GM23338 (cell line): Measurements from ENCODE around the gene APBB1. TPM values are rescaled to one million over a fixed set of nuclear protein-coding genes. Genes with fewer than 3 reads are reported as not detected.

Source experiments
- ATAC-seq: fragments of 200-7000 bp; cut with Tn5 transposase; 3 replicates; pipeline ENCODE4 v1.9.1; 2020
- DNase-seq: peaks from one replicate; pipeline ENCODE4 v3.0.0-alpha.2; 2015; ENCODE audit warnings: low spot score
- H2AFZ ChIP-seq: fragments of 200-600 bp; sonication (generic); 2 replicates; pipeline ENCODE4 v1.8.0; 2016; ENCODE audit warnings: antibody characterized with exemption, mild to moderate bottlenecking, moderate library complexity
- H3F3A ChIP-seq: fragments of 200-600 bp; sonication (generic); replicated peaks from 2 replicates; pipeline ENCODE4 v1.8.0; 2017; ENCODE audit warnings: antibody characterized with exemption, mixed run types, low read depth
- H3K27ac ChIP-seq: fragments of 200-600 bp; sonication (generic); 2 replicates; pipeline ENCODE4 v1.6.1; 2016; ENCODE audit warnings: low read depth
- H3K27me3 ChIP-seq: fragments of 200-600 bp; sonication (generic); 2 replicates; pipeline ENCODE4 v1.8.0; 2016; ENCODE audit warnings: mild to moderate bottlenecking, mixed run types, moderate library complexity; ENCODE audit not compliant: insufficient read depth
- H3K36me3 ChIP-seq: fragments of 200-600 bp; sonication (generic); 2 replicates; pipeline ENCODE4 v1.8.0; 2016; ENCODE audit warnings: mild to moderate bottlenecking; ENCODE audit not compliant: insufficient read depth
- H3K4me1 ChIP-seq: fragments of 200-600 bp; sonication (generic); 2 replicates; pipeline ENCODE4 v1.8.0; 2016; ENCODE audit warnings: mild to moderate bottlenecking, moderate library complexity; ENCODE audit not compliant: insufficient read depth
- H3K4me2 ChIP-seq: fragments of 200-600 bp; sonication (generic); 2 replicates; pipeline ENCODE4 v1.7.1; 2017; ENCODE audit warnings: mixed run types
- H3K4me3 ChIP-seq: fragments of 200-600 bp; sonication (generic); 2 replicates; pipeline ENCODE4 v1.6.1; 2016; ENCODE audit warnings: mixed run types
- H3K79me2 ChIP-seq: fragments of 200-600 bp; sonication (generic); replicated peaks from 2 replicates; pipeline ENCODE4 v1.8.0; 2017; ENCODE audit warnings: mild to moderate bottlenecking; ENCODE audit not compliant: insufficient read depth
- H3K9me2 ChIP-seq: fragments of 200-600 bp; sonication (generic); 2 replicates; pipeline ENCODE4 v1.8.0; 2017; ENCODE audit not compliant: insufficient read depth
- H4K20me1 ChIP-seq: fragments of 200-600 bp; sonication (generic); replicated peaks from 2 replicates; pipeline ENCODE4 v1.8.0; 2017; ENCODE audit warnings: mild to moderate bottlenecking; ENCODE audit not compliant: insufficient read depth
- H3K27ac Mint-ChIP-seq: 2 replicates; pipeline ENCODE4 v1.8.0; 2020; ENCODE audit warnings: inconsistent platforms, mild to moderate bottlenecking, moderate library complexity, mixed read lengths
- H3K27me3 Mint-ChIP-seq: 3 replicates; pipeline ENCODE4 v1.8.0; 2022; ENCODE audit warnings: low read depth, mild to moderate bottlenecking, moderate library complexity, mixed read lengths, inconsistent platforms; ENCODE audit not compliant: insufficient read depth, poor library complexity
- H3K36me3 Mint-ChIP-seq: 3 replicates; pipeline ENCODE4 v1.8.0; 2021; ENCODE audit warnings: low read depth, mild to moderate bottlenecking, inconsistent platforms, moderate library complexity, mixed read lengths
- H3K4me1 Mint-ChIP-seq: 3 replicates; pipeline ENCODE4 v1.8.0; 2020; ENCODE audit warnings: mild to moderate bottlenecking, inconsistent platforms, mixed read lengths
- H3K4me3 Mint-ChIP-seq: 3 replicates; pipeline ENCODE4 v1.8.0; 2021; ENCODE audit warnings: moderate library complexity, mild to moderate bottlenecking, inconsistent platforms, mixed read lengths
- H3K9me3 Mint-ChIP-seq: 3 replicates; pipeline ENCODE4 v1.8.0; 2020; ENCODE audit warnings: moderate library complexity, mild to moderate bottlenecking, inconsistent platforms, mixed read lengths
- CREB1 ChIP-seq: fragments of 250-450 bp; sonication (Bioruptor Pico); IDR thresholded peaks from 2 replicates; pipeline ENCODE4 v1.5.0; 2020; ENCODE audit warnings: low read depth, mild to moderate bottlenecking, moderate library complexity
- ETS1 ChIP-seq: IDR thresholded peaks from 2 replicates; pipeline ENCODE4 v1.6.1; 2016; ENCODE audit warnings: antibody characterized with exemption
- EZH2phosphoT487 ChIP-seq: fragments of 200-600 bp; sonication (generic); IDR thresholded peaks from one replicate; pipeline ENCODE4 v1.8.1; 2018; ENCODE audit warnings: antibody characterized with exemption; ENCODE audit not compliant: unreplicated experiment
- JUNB ChIP-seq: IDR thresholded peaks from one replicate; pipeline ENCODE4 v1.6.1; 2016; ENCODE audit warnings: antibody characterized with exemption; ENCODE audit not compliant: unreplicated experiment
- POLR2AphosphoS5 ChIP-seq: IDR thresholded peaks from 2 replicates; pipeline ENCODE4 v1.6.1; 2016; ENCODE audit warnings: antibody characterized with exemption, low read depth
- REST ChIP-seq: IDR thresholded peaks from one replicate; pipeline ENCODE4 v1.6.1; 2018; ENCODE audit warnings: antibody characterized with exemption; ENCODE audit not compliant: unreplicated experiment
- STAT1 ChIP-seq: IDR thresholded peaks from one replicate; pipeline ENCODE4 v1.6.1; 2016; ENCODE audit warnings: antibody characterized with exemption; ENCODE audit not compliant: unreplicated experiment
- ZNF114 ChIP-seq: fragments of 250-450 bp; sonication (Bioruptor Pico); IDR thresholded peaks from 2 replicates; pipeline ENCODE4 v1.5.0; 2020; ENCODE audit warnings: mild to moderate bottlenecking, moderate library complexity
- ZNF331 ChIP-seq: fragments of 250-450 bp; sonication (Bioruptor Pico); IDR thresholded peaks from 2 replicates; pipeline ENCODE4 v1.5.0; 2020; ENCODE audit warnings: low read depth, mild to moderate bottlenecking, moderate library complexity
- ZNF462 ChIP-seq: fragments of 250-450 bp; sonication (Bioruptor Pico); IDR thresholded peaks from 2 replicates; pipeline ENCODE4 v1.5.0; 2020; ENCODE audit warnings: mild to moderate bottlenecking, moderate library complexity
- polyA plus RNA-seq: library from polyadenylated mRNA; unstranded; fragments of >200 nt; fragmentation: Nextera tagmentation; extraction: Ambion mirVana; gene quantifications from 2 replicates; pipeline ENCODE4 v1.2.1, GENCODE V29; 2016
- total RNA-seq: library from RNA; depleted of rRNA; stranded (reverse); fragments of >200 nt; shearing (Covaris generic); gene quantifications from 2 replicates; pipeline ENCODE4 v1.2.3, GENCODE V29; 2014

The APBB1 gene
- total and polyA plus RNA-seq, 2 experiments from 2014 or later: 10.6 to 24.7 TPM

- TF ChIP-seq ZNF462 (CRISPR knock-in tag): no peak
- no peak for TF ChIP-seq ETS1
- no peak for TF ChIP-seq ZNF114 (CRISPR knock-in tag)
- no peak for TF ChIP-seq ZNF331 (CRISPR knock-in tag)
- TF ChIP-seq STAT1: no peak
These were observed 38.9 kb upstream of the APBB1 start (continued) for GRCh38 chr11:6457581-6458320.

GRCh38 chr11:6456361-6457073 lies 37.6 kb upstream of the APBB1 start:
- Histone ChIP-seq H4K20me1 (no peaks in the 10 kb centered on the region), H3F3A (no peaks in the 10 kb centered on the region), H3K9me2 (no peaks in the 10 kb centered on the region), H3K27ac (no peak overlapping the region), H3K4me3 (no peak overlapping the region), H3K4me1 (no peaks in the 10 kb centered on the region), H3K27me3 (no peaks in the 10 kb centered on the region), H3K79me2 (no peaks in the 10 kb centered on the region), H3K4me2 (no peak overlapping the region), H3K36me3 (no peaks in the 10 kb centered on the region), H2AFZ (no peak overlapping the region)
- Mint-ChIP-seq H3K27me3 (no peaks in the 10 kb centered on the region), H3K4me1 (no peaks in the 10 kb centered on the region), H3K27ac (no peak overlapping the region), H3K36me3 (no peaks in the 10 kb centered on the region), H3K9me3 (no peaks in the 10 kb centered on the region), H3K4me3 (no peak overlapping the region)
- ATAC-seq: no peak
- no peak for DNase-seq
- TF ChIP-seq REST (no peak), CREB1 (CRISPR knock-in tag) (no peak), ZNF114 (CRISPR knock-in tag) (no peak), POLR2AphosphoS5 (no peak), STAT1 (no peak), EZH2phosphoT487 (no peak), JUNB (no peak), ZNF331 (CRISPR knock-in tag) (no peak), ETS1 (no peak)
